ENCODE data around the gene HAVCR2. TPM values are rescaled to one million over a fixed set of nuclear protein-coding genes. Genes with fewer than 3 reads are reported as not detected.

Gene HAVCR2
- total and polyA plus RNA-seq, 2 experiments from 2014 or later = 1.3 TPM; not detected in 1

DNA sequence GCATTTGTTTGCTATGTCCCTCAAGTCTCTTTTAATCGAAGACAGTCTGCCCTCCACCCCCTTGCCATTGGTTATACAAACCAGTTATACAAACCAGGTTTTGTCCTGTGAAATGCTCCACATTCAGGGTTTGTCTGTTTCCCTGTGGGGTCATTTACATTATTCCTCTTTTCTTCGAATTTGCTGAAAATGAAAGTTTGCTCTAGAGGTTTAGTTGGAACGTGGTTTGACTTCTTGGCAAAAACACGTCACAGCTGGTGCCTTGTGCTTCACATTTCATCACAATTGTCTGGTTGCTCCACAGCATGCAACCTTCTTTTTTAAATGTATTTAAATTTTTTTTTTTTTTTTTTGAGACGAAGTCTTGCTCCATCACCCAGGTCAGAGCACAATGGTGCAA lies 4.2 kb upstream of the HAVCR2 start:
- Histone ChIP-seq H3K27me3 (no peaks in the 10 kb centered on the region), H3K27ac (no peak overlapping the region), H3K9me3 (ENCODE audit: low read depth) (no peaks in the 10 kb centered on the region), H3K36me3 (no peaks in the 10 kb centered on the region), H3K4me1 (ENCODE audit: low read depth) (peaks cover 4% of the 10 kb centered on the region), H3K4me3 (no peak overlapping the region)
- TF ChIP-seq, protein P1, sequence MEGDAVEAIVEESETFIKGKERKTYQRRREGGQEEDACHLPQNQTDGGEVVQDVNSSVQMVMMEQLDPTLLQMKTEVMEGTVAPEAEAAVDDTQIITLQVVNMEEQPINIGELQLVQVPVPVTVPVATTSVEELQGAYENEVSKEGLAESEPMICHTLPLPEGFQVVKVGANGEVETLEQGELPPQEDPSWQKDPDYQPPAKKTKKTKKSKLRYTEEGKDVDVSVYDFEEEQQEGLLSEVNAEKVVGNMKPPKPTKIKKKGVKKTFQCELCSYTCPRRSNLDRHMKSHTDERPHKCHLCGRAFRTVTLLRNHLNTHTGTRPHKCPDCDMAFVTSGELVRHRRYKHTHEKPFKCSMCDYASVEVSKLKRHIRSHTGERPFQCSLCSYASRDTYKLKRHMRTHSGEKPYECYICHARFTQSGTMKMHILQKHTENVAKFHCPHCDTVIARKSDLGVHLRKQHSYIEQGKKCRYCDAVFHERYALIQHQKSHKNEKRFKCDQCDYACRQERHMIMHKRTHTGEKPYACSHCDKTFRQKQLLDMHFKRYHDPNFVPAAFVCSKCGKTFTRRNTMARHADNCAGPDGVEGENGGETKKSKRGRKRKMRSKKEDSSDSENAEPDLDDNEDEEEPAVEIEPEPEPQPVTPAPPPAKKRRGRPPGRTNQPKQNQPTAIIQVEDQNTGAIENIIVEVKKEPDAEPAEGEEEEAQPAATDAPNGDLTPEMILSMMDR (IDR thresholded peaks at IDR 0.05; ENCODE audit: low read depth, low read length) = no peak
- peak in 1 of 2 donors; percentile 43 for DNase-seq (ENCODE audit: low read depth in 1 of 2, low spot score in 1 of 2)

- Histone ChIP-seq H3K27me3 (no peaks in the 10 kb centered on the region), H3K9me3 (ENCODE audit: low read depth) (no peaks in the 10 kb centered on the region), H3K4me1 (ENCODE audit: low read depth) (no peaks in the 10 kb centered on the region), H3K4me3 (no peak overlapping the region), H3K27ac (no peak overlapping the region), H3K36me3 (no peaks in the 10 kb centered on the region)
- TF ChIP-seq, protein P1 (IDR thresholded peaks at IDR 0.05; ENCODE audit: low read depth, low read length) = no peak
- DNase-seq (ENCODE audit: low read depth in 1 of 2, low spot score in 1 of 2) = peak in 1 of 2 donors; percentile 7
These were observed 900 bp upstream of the HAVCR2 start for GRCh38 chr5:157109744-157110143.

- DNase-seq (ENCODE audit: low read depth in 1 of 2, low spot score in 1 of 2) = no peak
- Histone ChIP-seq H3K9me3 (ENCODE audit: low read depth) (no peaks in the 10 kb centered on the region), H3K4me1 (ENCODE audit: low read depth) (no peaks in the 10 kb centered on the region), H3K4me3 (no peak overlapping the region), H3K27me3 (no peaks in the 10 kb centered on the region), H3K36me3 (no peaks in the 10 kb centered on the region), H3K27ac (no peak overlapping the region)
- TF ChIP-seq, protein P1 (IDR thresholded peaks at IDR 0.05; ENCODE audit: low read depth, low read length) = no peak
These were observed 1.3 kb downstream of the HAVCR2 start for GRCh38 chr5:157107508-157107907.

- Histone ChIP-seq H3K27ac (no peak overlapping the region), H3K4me3 (no peak overlapping the region), H3K36me3 (no peaks in the 10 kb centered on the region), H3K9me3 (ENCODE audit: low read depth) (no peaks in the 10 kb centered on the region), H3K4me1 (ENCODE audit: low read depth) (no peaks in the 10 kb centered on the region), H3K27me3 (no peaks in the 10 kb centered on the region)
- no peak for DNase-seq (ENCODE audit: low read depth in 1 of 2, low spot score in 1 of 2)
- TF ChIP-seq, protein P1 (IDR thresholded peaks at IDR 0.05; ENCODE audit: low read depth, low read length) = no peak
These were observed 2.0 kb downstream of the HAVCR2 start for GRCh38 chr5:157106630-157107461.

- H3K4me1 ChIP-seq (ENCODE audit: low read depth) = no peaks in the 10 kb centered on the region
- H3K27ac ChIP-seq = no peak overlapping the region
- DNase-seq (ENCODE audit: low read depth in 1 of 2, low spot score in 1 of 2) = peak in 1 of 2 donors; percentile 33
- TF ChIP-seq, protein P1 (IDR thresholded peaks at IDR 0.05; ENCODE audit: low read depth, low read length) = no peak
- H3K9me3 ChIP-seq (ENCODE audit: low read depth) = no peaks in the 10 kb centered on the region
- H3K36me3 ChIP-seq = no peaks in the 10 kb centered on the region
- no peak overlapping the region for H3K4me3 ChIP-seq
- H3K27me3 ChIP-seq = no peaks in the 10 kb centered on the region
These were observed 8.6 kb downstream of the HAVCR2 start for GRCh38 chr5:157100140-157100679.
